ENCODE data around the gene CLN6. TPM values are rescaled to one million over a fixed set of nuclear protein-coding genes. Genes with fewer than 3 reads are reported as not detected.

Gene CLN6
- total RNA-seq, 1 donor from 2014 or later, result 24.4 TPM

DNA sequence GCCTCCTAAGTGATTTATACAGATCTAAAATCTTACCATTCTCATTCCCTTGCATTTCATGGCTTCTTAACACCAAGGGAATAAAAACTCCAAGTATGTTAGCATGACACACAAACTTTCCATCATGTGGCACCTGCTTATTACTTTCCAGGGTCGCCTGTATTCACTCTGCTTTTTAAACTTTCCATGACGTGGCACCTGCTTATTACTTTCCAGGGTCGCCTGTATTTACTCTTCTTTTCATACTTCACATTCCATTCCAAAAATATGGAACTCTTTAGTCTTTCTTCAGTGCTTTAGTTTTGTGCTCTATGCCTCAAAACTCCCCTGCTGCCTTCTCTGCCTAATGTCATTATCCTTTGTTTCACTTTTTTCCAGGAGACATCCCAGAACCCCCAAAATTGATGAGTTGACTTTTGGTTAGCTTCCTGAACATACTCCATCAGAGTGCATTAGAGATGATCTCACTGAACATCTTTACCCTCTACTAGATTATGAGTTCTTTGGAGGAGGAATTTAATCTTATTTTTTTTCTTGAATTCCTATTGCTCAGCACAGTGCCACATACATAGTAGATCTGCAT, 71.4 kb downstream of the CLN6 start:
- Mint-ChIP-seq H3K4me3 (no peak overlapping the region), H3K27ac (no peak overlapping the region), H3K27me3 (ENCODE audit: insufficient read depth, low read depth) (no peaks in the 10 kb centered on the region), H3K9me3 (peaks cover 5% of the 10 kb centered on the region), H3K4me1 (peaks cover 13% of the 10 kb centered on the region), H3K36me3 (peaks cover 31% of the 10 kb centered on the region)
- no peaks in the 10 kb centered on the region for H3K9me3 ChIP-seq (ENCODE audit: low read depth)
- H3K4me1 ChIP-seq, result no peaks in the 10 kb centered on the region
- no peaks in the 10 kb centered on the region for H3K79me2 ChIP-seq (ENCODE audit: low read depth)
- TF ChIP-seq, protein P1, sequence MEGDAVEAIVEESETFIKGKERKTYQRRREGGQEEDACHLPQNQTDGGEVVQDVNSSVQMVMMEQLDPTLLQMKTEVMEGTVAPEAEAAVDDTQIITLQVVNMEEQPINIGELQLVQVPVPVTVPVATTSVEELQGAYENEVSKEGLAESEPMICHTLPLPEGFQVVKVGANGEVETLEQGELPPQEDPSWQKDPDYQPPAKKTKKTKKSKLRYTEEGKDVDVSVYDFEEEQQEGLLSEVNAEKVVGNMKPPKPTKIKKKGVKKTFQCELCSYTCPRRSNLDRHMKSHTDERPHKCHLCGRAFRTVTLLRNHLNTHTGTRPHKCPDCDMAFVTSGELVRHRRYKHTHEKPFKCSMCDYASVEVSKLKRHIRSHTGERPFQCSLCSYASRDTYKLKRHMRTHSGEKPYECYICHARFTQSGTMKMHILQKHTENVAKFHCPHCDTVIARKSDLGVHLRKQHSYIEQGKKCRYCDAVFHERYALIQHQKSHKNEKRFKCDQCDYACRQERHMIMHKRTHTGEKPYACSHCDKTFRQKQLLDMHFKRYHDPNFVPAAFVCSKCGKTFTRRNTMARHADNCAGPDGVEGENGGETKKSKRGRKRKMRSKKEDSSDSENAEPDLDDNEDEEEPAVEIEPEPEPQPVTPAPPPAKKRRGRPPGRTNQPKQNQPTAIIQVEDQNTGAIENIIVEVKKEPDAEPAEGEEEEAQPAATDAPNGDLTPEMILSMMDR (IDR thresholded peaks at IDR 0.05), result no peak
- TF ChIP-seq EZH2 (IDR thresholded peaks at IDR 0.05), result no peak
- no peak for TF ChIP-seq EZH2phosphoT487 (IDR thresholded peaks at IDR 0.05)
- DNase-seq (ENCODE audit: low spot score), result no peak
- no peak overlapping the region for H2AFZ ChIP-seq (replicated peaks)
- H4K20me1 ChIP-seq (ENCODE audit: low read depth), result peaks cover 5% of the 10 kb centered on the region
- peaks cover 11% of the 10 kb centered on the region for H3F3A ChIP-seq (ENCODE audit: low read depth)
- H3K27ac ChIP-seq, result no peak overlapping the region
- peaks cover 22% of the 10 kb centered on the region for H3K36me3 ChIP-seq
- no peak overlapping the region for H3K4me3 ChIP-seq
- no peak overlapping the region for H3K9ac ChIP-seq
- no peaks in the 10 kb centered on the region for H3K27me3 ChIP-seq
- H3K4me2 ChIP-seq, result no peak overlapping the region

DNA sequence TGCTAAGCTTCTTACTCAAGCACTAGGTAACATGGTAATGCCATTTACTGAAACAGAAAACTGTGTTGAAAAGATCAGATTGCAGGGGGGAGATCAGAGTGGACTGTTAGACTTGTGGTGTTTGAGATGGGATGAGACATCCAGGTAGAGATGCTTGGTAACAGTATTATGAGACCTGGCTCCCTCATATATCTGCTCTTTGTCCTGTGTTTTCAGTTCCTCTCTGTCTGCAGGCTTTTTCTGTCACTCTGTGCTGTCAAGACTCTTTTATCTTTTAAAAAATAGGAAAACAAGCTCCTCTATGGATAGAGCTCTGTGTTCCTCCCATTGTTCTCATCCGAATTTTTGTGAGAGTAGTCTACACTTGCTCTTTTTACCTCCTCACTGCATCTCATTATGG, 72.5 kb downstream of the CLN6 start:
- no peaks in the 10 kb centered on the region for H3K27me3 Mint-ChIP-seq (ENCODE audit: insufficient read depth, low read depth)
- no peak overlapping the region for H3K9ac ChIP-seq

More for the DNA sequence above, 72.5 kb downstream of the CLN6 start:
- no peak overlapping the region for H3K4me3 Mint-ChIP-seq
- no peaks in the 10 kb centered on the region for H3K4me1 ChIP-seq
- H3K9me3 Mint-ChIP-seq, result peaks cover 3% of the 10 kb centered on the region
- H3K4me3 ChIP-seq, result no peak overlapping the region
- H3K27ac ChIP-seq, result no peak overlapping the region
- no peak overlapping the region for H2AFZ ChIP-seq (replicated peaks)
- no peak overlapping the region for H3K27ac Mint-ChIP-seq
- peaks cover 27% of the 10 kb centered on the region for H3K36me3 Mint-ChIP-seq
- TF ChIP-seq, protein P1 (IDR thresholded peaks at IDR 0.05), result no peak
- TF ChIP-seq EZH2phosphoT487 (IDR thresholded peaks at IDR 0.05) (no peak), EZH2 (IDR thresholded peaks at IDR 0.05) (no peak)
- no peaks in the 10 kb centered on the region for H3K79me2 ChIP-seq (ENCODE audit: low read depth)
- peaks cover 22% of the 10 kb centered on the region for H3K36me3 ChIP-seq
- H3K27me3 ChIP-seq, result no peaks in the 10 kb centered on the region
- H3K4me2 ChIP-seq, result no peak overlapping the region
- H3F3A ChIP-seq (ENCODE audit: low read depth), result peaks cover 18% of the 10 kb centered on the region
- peaks cover 5% of the 10 kb centered on the region for H4K20me1 ChIP-seq (ENCODE audit: low read depth)
- no peak for DNase-seq (ENCODE audit: low spot score)
- H3K4me1 Mint-ChIP-seq, result peaks cover 13% of the 10 kb centered on the region
- H3K9me3 ChIP-seq (ENCODE audit: low read depth), result no peaks in the 10 kb centered on the region

Other genes starting within 250 kb of the CLN6 start
- 34.6 and 48.2 TPM in 2 replicates for gene PIAS1, start 175.4 kb downstream of the CLN6 start, total RNA-seq (ENCODE audit: low replicate concordance)
- 9.0 and 22.7 TPM in 2 replicates for gene CALML4, start 24.4 kb downstream of the CLN6 start, total RNA-seq (ENCODE audit: low replicate concordance)
- 57.2 and 80.0 TPM in 2 replicates for gene FEM1B, start 48.0 kb upstream of the CLN6 start, total RNA-seq (ENCODE audit: low replicate concordance)
- not detected in 2 replicates for gene ITGA11, start 202.4 kb upstream of the CLN6 start, total RNA-seq (ENCODE audit: low replicate concordance)